ENCODE results near the gene PDE4D. TPM values are rescaled to one million over a fixed set of nuclear protein-coding genes. Genes with fewer than 3 reads are reported as not detected.
A peak's percentile ranks its signal among the peaks of the same experiment; 100 is the strongest.

PDE4D gene
- total and polyA plus RNA-seq, 9 donors: 21.1 to 65.9 (median 33.0) TPM

DNA sequence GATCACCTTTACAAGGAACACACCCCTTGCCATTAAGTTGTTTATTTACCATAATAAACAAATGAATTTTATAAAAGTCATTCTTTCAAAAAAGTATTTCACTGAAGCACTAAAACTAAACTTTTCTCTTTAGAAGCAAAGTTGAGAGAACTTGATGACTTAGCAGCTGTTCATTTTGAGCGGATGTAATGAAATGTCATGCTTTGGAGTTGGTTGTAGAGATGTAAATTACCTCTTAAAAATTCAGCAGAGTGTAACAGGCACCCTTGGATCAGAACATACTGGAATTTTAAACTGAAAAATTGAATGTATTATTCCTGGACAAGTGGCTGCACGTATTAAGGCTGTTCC lies 617.2 kb downstream of the PDE4D start:
- DNase-seq: peak; percentile 75
- no peaks in the 10 kb centered on the region for H3K9me3 ChIP-seq (replicated peaks; ENCODE audit: control insufficient read depth, low read depth, low read length)
- H3K27me3 ChIP-seq (ENCODE audit: control insufficient read depth, insufficient read depth, low read length): no peaks in the 10 kb centered on the region
- H3K4me1 ChIP-seq (ENCODE audit: control insufficient read depth, insufficient read depth, low read length): peaks cover 3% of the 10 kb centered on the region
- no CpG with 5 or more reads among the region's 2 CpGs for WGBS (ENCODE audit: insufficient coverage)
- peak overlapping the region; percentile 94 for H3K27ac ChIP-seq (ENCODE audit: low read length)
- peak overlapping the region; percentile 41 for H3K4me3 ChIP-seq (ENCODE audit: low read length)
- H3K36me3 ChIP-seq (ENCODE audit: control insufficient read depth, insufficient read depth, low read length): no peaks in the 10 kb centered on the region

DNA sequence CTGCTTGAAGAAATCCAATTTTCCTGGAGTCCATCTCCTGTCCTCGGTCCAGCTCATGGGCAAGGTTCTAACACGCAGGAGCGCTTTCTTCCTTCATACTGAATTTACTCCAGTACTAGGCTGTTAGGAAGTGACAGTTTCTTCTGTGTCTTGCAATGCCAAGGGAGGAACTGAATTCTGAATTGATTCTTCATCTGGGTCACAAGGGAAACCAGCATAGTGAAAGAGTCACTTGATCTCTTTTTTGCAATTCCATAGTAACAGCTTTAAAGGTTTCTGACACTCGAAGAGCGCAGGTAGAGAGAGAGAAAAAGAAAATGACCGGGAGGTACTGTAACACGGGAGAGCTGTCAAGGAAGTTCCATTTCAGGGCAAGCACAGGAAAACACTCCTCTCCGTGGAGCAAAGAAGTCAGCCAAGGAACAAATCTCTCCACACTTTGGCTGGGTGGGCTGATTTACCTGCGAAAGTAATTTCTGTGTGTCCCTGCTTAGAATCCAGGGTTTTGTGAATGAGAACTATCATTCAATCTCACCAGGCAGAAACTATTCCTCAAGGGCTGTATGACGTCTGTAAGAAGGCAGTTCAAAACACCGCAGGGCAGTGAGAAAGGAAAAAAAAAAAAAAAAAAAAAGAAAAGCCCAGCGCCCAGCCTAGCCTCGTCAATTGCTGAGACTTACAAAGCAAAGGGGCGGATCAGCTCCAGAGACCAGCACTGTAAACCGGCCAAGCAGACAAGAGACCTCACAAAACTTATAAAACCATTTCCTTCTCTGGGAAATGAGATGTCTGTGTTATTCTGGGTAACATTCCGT lies 617.8 kb downstream of the PDE4D start:
- Histone ChIP-seq H3K36me3 (ENCODE audit: control insufficient read depth, insufficient read depth, low read length) (no peaks in the 10 kb centered on the region), H3K4me1 (ENCODE audit: control insufficient read depth, insufficient read depth, low read length) (peaks cover 3% of the 10 kb centered on the region), H3K9me3 (replicated peaks; ENCODE audit: control insufficient read depth, low read depth, low read length) (no peaks in the 10 kb centered on the region), H3K27me3 (ENCODE audit: control insufficient read depth, insufficient read depth, low read length) (no peaks in the 10 kb centered on the region), H3K4me3 (ENCODE audit: low read length) (peak overlapping the region; percentile 41), H3K27ac (ENCODE audit: low read length) (peak overlapping the region; percentile 94)
- WGBS (ENCODE audit: insufficient coverage): 0% methylated on average over 1 of the region's 16 CpGs
- peak; percentile 95 for DNase-seq

DNA sequence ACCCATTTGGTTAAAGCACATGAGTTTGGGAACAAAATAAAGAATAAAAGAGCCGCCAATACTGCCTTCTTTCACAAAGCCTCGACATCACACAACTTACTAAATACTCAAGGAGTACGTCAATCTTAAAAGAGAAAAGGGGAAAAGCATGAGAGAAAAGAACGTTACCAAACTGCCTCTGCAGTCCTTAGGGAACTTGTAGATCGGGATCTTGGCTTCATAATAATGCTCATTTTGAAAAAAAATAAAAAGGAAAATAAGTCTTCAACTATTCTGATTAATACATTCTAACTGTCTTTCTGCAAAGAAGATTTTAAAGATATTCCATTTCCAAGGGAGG lies 618.4 kb downstream of the PDE4D start:
- Histone ChIP-seq H3K9me3 (replicated peaks; ENCODE audit: control insufficient read depth, low read depth, low read length) (no peaks in the 10 kb centered on the region), H3K4me3 (ENCODE audit: low read length) (peak overlapping the region; percentile 41), H3K4me1 (ENCODE audit: control insufficient read depth, insufficient read depth, low read length) (peaks cover 3% of the 10 kb centered on the region), H3K27ac (ENCODE audit: low read length) (peak overlapping the region; percentile 94), H3K36me3 (ENCODE audit: control insufficient read depth, insufficient read depth, low read length) (no peaks in the 10 kb centered on the region), H3K27me3 (ENCODE audit: control insufficient read depth, insufficient read depth, low read length) (no peaks in the 10 kb centered on the region)
- DNase-seq: no peak
- no CpG with 5 or more reads among the region's 5 CpGs for WGBS (ENCODE audit: insufficient coverage)

DNA sequence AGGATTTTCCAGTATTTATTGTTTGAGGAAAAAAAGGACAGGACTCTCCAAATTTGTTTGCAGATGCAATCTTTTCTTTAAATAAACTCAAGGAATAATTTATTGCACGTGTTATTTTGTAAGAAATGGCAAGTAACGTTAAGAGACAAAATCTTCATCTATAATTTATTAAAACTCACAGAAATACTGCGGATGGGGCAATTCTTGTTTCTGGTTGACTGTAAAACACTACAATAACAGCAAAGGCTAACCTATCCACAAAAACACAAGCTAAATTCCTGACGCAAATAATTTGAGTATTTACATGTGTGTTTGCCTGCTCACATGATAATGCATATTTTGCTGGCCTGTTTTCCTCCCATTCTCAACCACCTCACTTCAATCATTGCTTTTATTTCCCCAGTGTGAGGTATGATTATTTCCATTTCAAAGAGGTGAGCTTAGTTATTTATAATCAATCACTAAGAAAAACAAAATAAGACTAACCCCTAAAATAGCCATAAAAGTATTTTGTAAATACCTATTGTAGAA lies 619.4 kb downstream of the PDE4D start:
- Histone ChIP-seq H3K9me3 (replicated peaks; ENCODE audit: control insufficient read depth, low read depth, low read length) (no peaks in the 10 kb centered on the region), H3K27me3 (ENCODE audit: control insufficient read depth, insufficient read depth, low read length) (no peaks in the 10 kb centered on the region), H3K27ac (ENCODE audit: low read length) (peak overlapping the region; percentile 94), H3K36me3 (ENCODE audit: control insufficient read depth, insufficient read depth, low read length) (no peaks in the 10 kb centered on the region), H3K4me1 (ENCODE audit: control insufficient read depth, insufficient read depth, low read length) (peaks cover 3% of the 10 kb centered on the region), H3K4me3 (ENCODE audit: low read length) (peak overlapping the region; percentile 41)
- peak; percentile 56 for DNase-seq
- WGBS (ENCODE audit: insufficient coverage): no CpG with 5 or more reads among the region's 4 CpGs

DNA sequence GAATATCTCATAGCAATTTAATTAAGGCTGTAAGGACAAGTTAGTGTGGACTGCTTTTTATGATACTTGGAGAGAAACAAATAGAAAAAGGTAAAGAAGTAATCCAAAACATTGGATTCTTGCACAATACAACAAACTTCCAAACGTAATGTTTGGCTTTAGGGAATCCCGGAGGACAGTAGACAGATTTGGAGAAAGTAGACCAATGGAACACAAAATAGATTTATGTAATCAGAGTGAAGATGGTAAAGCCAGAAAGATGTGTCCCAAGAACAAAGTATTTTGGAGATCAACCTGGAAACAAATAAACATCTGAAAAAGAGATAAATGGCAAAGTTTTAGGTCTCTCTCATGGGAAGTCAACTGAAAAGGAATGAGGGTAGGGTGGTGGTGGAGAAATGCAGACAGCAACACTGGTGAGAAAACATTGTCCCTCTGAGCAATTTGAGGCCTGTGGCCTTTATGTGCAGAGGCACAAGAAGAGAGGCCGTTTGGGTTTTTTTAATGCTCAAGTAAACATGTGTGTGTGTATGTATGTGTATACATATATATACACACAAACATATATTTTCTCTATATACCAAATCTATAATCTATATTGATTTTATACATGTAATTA lies 620.6 kb downstream of the PDE4D start:
- Histone ChIP-seq H3K27ac (ENCODE audit: low read length) (peak overlapping the region; percentile 37), H3K4me1 (ENCODE audit: control insufficient read depth, insufficient read depth, low read length) (peaks cover 3% of the 10 kb centered on the region), H3K36me3 (ENCODE audit: control insufficient read depth, insufficient read depth, low read length) (no peaks in the 10 kb centered on the region), H3K27me3 (ENCODE audit: control insufficient read depth, insufficient read depth, low read length) (no peaks in the 10 kb centered on the region), H3K9me3 (replicated peaks; ENCODE audit: control insufficient read depth, low read depth, low read length) (no peaks in the 10 kb centered on the region), H3K4me3 (ENCODE audit: low read length) (peak overlapping the region; percentile 16)
- WGBS (ENCODE audit: insufficient coverage): no CpG with 5 or more reads among the region's 3 CpGs
- peak; percentile 77 for DNase-seq

DNA sequence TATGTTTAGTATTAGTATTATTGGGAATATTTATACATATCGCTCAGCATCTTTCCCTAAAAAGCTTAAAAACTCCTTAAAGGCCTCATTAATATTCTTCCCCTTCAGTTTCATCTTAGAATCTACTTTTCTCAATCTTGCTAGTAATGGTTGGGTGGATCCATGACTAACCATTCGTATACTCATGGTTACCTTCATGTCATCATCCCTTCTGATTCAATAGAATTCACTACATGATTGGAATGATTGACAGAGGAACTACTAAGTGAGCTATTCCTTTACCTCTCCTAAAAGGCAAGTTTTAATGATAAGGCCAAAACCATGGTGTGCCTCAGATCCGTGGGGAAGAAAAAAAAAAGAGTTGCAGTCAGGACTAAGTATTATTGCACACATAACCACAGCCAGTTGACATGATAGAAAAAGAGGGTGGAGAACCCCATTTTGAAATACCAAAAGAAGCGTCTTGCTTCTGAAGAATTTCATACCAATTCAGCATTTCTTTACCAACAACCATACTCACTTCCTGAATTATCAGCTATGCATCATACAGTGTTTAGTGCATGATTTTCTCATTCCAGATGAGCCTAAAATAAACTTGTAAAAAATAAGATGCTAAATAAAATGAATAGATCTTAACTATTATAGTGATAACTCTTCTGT lies 624.6 kb downstream of the PDE4D start:
- DNase-seq: no peak
- Histone ChIP-seq H3K27ac (ENCODE audit: low read length) (no peak overlapping the region), H3K4me3 (ENCODE audit: low read length) (no peak overlapping the region), H3K4me1 (ENCODE audit: control insufficient read depth, insufficient read depth, low read length) (no peaks in the 10 kb centered on the region), H3K36me3 (ENCODE audit: control insufficient read depth, insufficient read depth, low read length) (no peaks in the 10 kb centered on the region), H3K27me3 (ENCODE audit: control insufficient read depth, insufficient read depth, low read length) (no peaks in the 10 kb centered on the region), H3K9me3 (replicated peaks; ENCODE audit: control insufficient read depth, low read depth, low read length) (no peaks in the 10 kb centered on the region)
- WGBS (ENCODE audit: insufficient coverage): no CpG with 5 or more reads among the region's 4 CpGs

DNA sequence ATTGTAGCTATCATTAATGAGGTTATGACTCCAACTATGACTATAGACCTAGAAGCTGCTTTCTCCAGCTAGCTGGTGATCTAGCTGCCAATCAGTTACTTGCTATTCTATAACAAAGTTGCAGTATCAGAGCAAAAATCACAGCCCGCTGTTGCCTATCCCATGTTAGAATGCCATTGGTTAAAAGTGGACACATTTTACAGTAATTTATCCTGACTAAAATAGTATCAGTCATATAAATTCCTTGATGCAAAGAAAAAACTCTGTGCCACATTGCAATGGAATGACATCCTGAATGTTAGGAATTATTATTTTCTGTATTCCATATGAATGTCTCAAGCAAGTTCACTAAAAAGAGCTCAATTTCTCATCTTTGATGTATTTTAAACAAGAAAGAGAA lies 626.5 kb downstream of the PDE4D start:
- Histone ChIP-seq H3K36me3 (ENCODE audit: control insufficient read depth, insufficient read depth, low read length) (no peaks in the 10 kb centered on the region), H3K9me3 (replicated peaks; ENCODE audit: control insufficient read depth, low read depth, low read length) (no peaks in the 10 kb centered on the region), H3K27me3 (ENCODE audit: control insufficient read depth, insufficient read depth, low read length) (no peaks in the 10 kb centered on the region), H3K4me3 (ENCODE audit: low read length) (no peak overlapping the region), H3K27ac (ENCODE audit: low read length) (no peak overlapping the region), H3K4me1 (ENCODE audit: control insufficient read depth, insufficient read depth, low read length) (no peaks in the 10 kb centered on the region)
- DNase-seq: no peak
- WGBS (ENCODE audit: insufficient coverage): no CpG with 5 or more reads among the region's 1 CpG

DNA sequence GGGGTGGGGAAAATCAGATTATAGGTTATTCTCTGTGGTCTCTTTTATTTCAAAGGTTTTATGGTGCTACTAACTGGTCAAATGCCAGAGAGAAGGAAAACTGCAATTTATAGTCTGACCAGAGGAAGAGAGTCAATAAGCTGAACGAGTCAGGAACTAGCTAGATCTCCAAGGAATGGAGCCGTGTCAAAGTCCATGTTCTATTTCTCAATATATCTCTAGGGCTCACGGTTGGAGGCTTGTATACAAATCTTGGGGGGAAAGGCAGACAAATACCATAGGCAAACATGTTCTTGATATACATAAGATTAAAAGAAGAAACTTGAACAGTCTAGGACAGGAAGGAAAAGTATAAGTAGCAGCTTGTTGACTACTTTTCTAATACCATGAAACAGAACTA lies 627.1 kb downstream of the PDE4D start:
- Histone ChIP-seq H3K4me3 (ENCODE audit: low read length) (no peak overlapping the region), H3K27ac (ENCODE audit: low read length) (no peak overlapping the region), H3K36me3 (ENCODE audit: control insufficient read depth, insufficient read depth, low read length) (no peaks in the 10 kb centered on the region), H3K27me3 (ENCODE audit: control insufficient read depth, insufficient read depth, low read length) (no peaks in the 10 kb centered on the region), H3K4me1 (ENCODE audit: control insufficient read depth, insufficient read depth, low read length) (no peaks in the 10 kb centered on the region), H3K9me3 (replicated peaks; ENCODE audit: control insufficient read depth, low read depth, low read length) (no peaks in the 10 kb centered on the region)
- WGBS (ENCODE audit: insufficient coverage): no CpG with 5 or more reads among the region's 3 CpGs
- DNase-seq: no peak

DNA sequence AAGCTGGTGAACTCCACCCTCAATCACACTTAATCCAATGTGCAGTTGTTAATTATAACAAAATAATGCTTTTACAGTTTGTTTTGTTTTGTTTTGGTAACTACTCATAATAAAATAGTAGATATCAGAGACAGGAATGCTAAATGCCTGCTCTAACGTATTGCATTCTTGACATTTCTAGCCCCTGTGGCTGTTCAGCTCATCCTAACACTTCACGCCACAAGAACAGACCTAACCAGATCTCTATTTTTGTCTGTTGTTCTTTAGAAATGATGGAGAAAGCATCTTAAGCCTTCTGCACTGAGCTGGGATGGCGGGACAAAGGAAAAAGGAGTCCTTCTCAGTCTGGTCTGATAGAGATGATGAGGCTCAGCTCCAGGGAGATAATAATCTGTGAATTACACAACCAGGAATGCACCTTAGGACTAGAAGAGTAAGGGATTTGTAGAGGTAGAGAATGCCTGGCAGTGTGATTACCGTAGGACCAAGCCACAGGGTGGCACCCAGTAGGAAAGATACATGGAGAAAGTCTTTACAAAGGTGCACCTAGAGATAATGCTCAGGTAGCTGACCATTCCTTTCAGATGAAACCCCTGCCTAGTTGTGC lies 628.8 kb downstream of the PDE4D start:
- Histone ChIP-seq H3K27ac (ENCODE audit: low read length) (no peak overlapping the region), H3K4me1 (ENCODE audit: control insufficient read depth, insufficient read depth, low read length) (no peaks in the 10 kb centered on the region), H3K27me3 (ENCODE audit: control insufficient read depth, insufficient read depth, low read length) (no peaks in the 10 kb centered on the region), H3K9me3 (replicated peaks; ENCODE audit: control insufficient read depth, low read depth, low read length) (no peaks in the 10 kb centered on the region), H3K4me3 (ENCODE audit: low read length) (no peak overlapping the region), H3K36me3 (ENCODE audit: control insufficient read depth, insufficient read depth, low read length) (no peaks in the 10 kb centered on the region)
- 92% methylated on average over 1 of the region's 4 CpGs for WGBS (ENCODE audit: insufficient coverage)
- DNase-seq: no peak

DNA sequence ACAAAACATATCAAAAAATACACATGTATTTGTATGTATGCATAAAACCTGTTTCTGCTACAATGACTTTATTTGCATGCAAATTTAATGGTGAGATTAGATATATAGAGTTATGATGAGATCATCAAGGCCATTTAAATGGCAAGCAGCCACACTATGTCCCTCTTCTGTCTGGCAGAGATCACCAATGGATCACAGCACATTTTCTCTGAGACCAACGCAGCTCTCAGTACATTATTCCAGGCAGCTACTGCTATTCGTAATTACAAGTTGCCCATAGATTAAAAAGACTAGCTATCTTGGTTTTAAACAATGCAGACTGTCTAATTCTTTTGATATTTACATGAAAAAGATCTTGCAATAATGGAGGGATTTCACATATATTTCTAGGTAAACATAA lies 629.5 kb downstream of the PDE4D start:
- no peak for DNase-seq
- WGBS (ENCODE audit: insufficient coverage): no CpG with 5 or more reads among the region's 2 CpGs
- no peaks in the 10 kb centered on the region for H3K27me3 ChIP-seq (ENCODE audit: control insufficient read depth, insufficient read depth, low read length)
- H3K27ac ChIP-seq (ENCODE audit: low read length): no peak overlapping the region
- no peaks in the 10 kb centered on the region for H3K36me3 ChIP-seq (ENCODE audit: control insufficient read depth, insufficient read depth, low read length)
- H3K9me3 ChIP-seq (replicated peaks; ENCODE audit: control insufficient read depth, low read depth, low read length): no peaks in the 10 kb centered on the region
- no peaks in the 10 kb centered on the region for H3K4me1 ChIP-seq (ENCODE audit: control insufficient read depth, insufficient read depth, low read length)
- H3K4me3 ChIP-seq (ENCODE audit: low read length): no peak overlapping the region
